NB4 (cell line): ENCODE data around the gene NELL1.

Source experiments
- MAX ChIP-seq: IDR thresholded peaks from 2 replicates; pipeline ENCODE4 v1.6.1; 2011; ENCODE audit warnings: low read depth, low read length
- POLR2A ChIP-seq: IDR thresholded peaks from 2 replicates; pipeline ENCODE4 v1.6.1; 2011; ENCODE audit warnings: mild to moderate bottlenecking; ENCODE audit not compliant: insufficient read length; ENCODE audit errors: extremely low read depth
- TF ChIP-seq, protein P1 (sequence below): IDR thresholded peaks from one replicate; pipeline ENCODE4 v1.5.1; 2012; ENCODE audit warnings: low read depth, low read length

DNA sequence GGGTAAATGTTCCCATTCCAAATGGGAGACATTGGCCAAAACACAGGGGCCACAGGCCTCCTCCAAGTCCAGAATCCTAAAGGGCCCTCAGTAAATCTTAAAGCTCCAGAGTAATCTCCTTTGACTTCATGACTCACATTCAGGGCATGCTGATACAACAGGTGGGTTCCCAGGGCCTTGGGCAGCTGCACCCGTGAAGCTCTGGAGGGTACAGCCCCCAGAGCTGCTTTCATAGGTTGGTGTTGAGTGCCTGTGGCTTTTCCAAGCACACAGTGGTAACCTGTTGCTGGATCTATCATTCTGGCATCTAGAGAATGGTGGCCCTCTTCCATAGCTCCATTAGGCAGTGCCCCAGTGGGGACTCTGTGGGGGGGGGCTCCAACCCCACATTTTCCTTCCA, 54.0 kb downstream of the NELL1 start:
- TF ChIP-seq, protein P1, sequence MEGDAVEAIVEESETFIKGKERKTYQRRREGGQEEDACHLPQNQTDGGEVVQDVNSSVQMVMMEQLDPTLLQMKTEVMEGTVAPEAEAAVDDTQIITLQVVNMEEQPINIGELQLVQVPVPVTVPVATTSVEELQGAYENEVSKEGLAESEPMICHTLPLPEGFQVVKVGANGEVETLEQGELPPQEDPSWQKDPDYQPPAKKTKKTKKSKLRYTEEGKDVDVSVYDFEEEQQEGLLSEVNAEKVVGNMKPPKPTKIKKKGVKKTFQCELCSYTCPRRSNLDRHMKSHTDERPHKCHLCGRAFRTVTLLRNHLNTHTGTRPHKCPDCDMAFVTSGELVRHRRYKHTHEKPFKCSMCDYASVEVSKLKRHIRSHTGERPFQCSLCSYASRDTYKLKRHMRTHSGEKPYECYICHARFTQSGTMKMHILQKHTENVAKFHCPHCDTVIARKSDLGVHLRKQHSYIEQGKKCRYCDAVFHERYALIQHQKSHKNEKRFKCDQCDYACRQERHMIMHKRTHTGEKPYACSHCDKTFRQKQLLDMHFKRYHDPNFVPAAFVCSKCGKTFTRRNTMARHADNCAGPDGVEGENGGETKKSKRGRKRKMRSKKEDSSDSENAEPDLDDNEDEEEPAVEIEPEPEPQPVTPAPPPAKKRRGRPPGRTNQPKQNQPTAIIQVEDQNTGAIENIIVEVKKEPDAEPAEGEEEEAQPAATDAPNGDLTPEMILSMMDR, result no peak
- TF ChIP-seq POLR2A, result no peak
- no peak for TF ChIP-seq MAX
